GM21515 (cell line): ENCODE results near the gene CRB1.

Experiments used
- ATAC-seq: cut with Tn5 transposase; IDR thresholded peaks from one replicate; pipeline ENCODE4 v1.9.1; 2021; ENCODE audit not compliant: unreplicated experiment

The CRB1 gene

GRCh38 chr1:197342669-197343068, 74.6 kb downstream of the CRB1 start:
- ATAC-seq, result no peak

- no peak for ATAC-seq
Observed at GRCh38 chr1:197343663-197344273, 75.7 kb downstream of the CRB1 start.

DNA sequence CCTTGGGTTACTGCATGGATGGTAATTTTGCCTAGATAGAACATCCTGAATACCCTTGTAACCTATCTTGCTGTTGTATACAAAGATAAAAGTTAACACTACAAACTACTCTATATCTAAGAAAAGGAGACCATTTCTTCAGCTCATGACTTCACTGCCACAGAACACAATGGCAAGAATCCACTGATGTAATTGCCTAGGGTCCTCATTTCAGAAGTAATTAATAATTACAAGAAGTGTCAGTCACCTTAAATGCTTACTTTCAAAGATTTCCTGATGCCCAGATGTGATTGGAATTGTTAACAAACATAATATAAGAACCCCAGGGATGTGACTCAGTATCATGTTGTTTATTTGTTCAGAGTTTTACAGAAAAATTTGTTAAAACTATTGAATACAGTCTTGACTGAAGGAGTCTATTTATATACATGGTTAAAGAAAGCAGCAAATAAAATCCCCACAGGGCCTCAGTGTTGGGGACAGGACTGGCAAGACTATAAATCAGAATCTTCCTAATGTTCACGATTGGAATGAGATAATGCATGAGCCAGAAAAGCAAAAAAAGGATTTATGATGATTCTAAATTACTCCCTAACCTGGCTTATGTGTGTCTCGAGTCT, 83.9 kb downstream of the CRB1 start:
- ATAC-seq, result no peak

GRCh38 chr1:197355248-197355995, 87.4 kb downstream of the CRB1 start:
- ATAC-seq, result no peak

DNA sequence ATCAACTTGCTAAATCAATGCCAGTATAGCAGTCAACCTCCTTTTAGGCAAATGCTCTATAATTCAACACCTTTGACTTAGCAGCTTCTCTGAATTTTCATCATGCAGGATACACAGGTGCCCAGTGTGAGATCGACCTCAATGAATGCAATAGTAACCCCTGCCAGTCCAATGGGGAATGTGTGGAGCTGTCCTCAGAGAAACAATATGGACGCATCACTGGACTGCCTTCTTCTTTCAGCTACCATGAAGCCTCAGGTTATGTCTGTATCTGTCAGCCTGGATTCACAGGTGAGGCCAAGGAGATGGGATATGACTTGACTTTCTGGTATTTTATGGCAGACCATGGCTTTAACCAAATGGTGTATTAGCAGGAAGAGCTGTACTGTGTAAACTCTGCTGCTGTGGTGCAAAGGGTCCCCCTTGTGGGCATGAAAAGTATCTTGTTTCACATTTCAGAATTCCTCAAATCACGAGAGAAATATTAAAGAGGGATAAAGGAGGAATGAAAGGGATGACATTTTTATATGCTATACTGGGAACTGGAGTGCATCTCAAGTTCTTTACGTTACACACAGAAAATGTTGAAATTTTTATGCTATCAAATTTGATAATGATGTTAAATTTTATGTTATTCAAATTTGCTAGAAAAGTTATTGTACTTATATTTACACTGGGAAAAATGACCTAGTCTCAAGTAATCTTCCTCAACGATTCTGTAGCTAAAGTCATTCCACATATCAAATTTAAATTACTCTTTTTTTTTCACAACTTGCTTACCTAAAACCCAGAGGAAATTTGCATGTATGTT, 88.9 kb downstream of the CRB1 start:
- ATAC-seq, result peak; percentile 69

- ATAC-seq, result no peak
Observed at GRCh38 chr1:197358959-197359358, 90.9 kb downstream of the CRB1 start.

GRCh38 chr1:197360068-197360467, 92.0 kb downstream of the CRB1 start:
- no peak for ATAC-seq

GRCh38 chr1:197362871-197363270, 94.8 kb downstream of the CRB1 start:
- ATAC-seq, result no peak

DNA sequence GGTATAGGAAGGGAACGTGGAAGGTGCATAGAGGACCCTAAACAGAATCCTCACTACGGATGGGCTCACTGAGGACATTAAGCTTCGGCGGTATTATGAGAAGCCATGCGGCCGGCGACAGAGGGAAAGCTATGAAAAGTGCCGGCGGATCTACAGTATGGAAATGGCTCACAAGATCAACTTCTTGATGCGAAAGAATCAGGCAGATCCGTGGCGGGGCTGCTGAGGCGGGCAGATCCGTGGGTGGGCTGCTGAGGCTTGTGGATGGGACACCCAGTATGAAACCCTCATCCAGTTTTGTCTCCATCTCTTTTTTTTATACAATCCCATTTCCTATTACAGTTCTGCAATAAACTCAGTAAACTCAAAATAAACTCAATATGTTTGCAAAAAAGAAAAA, 95.8 kb downstream of the CRB1 start:
- no peak for ATAC-seq

DNA sequence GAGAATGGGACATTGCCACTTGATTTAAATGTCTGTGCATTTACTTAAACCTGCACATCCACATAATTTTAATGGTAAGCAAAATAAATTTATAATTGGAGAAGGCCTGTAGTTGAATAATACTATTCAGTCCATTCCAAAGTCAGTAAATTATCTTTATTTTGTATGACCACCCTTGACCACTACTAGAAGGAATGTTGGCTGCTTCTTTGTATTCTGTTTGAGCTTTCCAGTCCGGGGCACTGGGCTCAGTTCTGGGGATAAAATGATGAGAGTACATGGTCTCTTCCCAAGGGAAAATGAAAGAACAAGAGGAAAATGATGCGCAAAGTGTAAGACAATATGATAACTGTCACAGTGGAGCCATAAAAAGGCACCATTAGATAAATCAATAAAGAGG, 98.9 kb downstream of the CRB1 start:
- ATAC-seq, result no peak

DNA sequence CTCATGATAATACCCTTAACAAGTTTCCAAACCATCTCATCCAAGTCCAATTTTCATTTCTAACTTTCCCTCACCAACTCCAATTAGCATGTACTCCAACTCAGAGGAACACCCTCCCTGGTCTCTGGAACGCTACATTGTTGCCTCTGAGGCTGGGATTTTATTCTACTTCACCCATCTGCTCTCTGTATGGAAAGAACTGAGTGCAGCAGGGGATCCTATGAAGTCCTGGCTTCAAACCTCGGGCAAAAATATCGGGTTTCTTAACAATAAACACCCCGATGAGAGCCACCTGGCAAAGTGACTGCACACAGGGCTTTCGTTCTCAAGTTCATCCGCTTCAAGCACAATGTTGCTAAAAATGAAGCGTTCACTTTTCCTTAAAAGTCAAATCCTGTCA, 99.6 kb downstream of the CRB1 start:
- no peak for ATAC-seq

- no peak for ATAC-seq
Observed at GRCh38 chr1:197374428-197374827, 106.4 kb downstream of the CRB1 start.

DNA sequence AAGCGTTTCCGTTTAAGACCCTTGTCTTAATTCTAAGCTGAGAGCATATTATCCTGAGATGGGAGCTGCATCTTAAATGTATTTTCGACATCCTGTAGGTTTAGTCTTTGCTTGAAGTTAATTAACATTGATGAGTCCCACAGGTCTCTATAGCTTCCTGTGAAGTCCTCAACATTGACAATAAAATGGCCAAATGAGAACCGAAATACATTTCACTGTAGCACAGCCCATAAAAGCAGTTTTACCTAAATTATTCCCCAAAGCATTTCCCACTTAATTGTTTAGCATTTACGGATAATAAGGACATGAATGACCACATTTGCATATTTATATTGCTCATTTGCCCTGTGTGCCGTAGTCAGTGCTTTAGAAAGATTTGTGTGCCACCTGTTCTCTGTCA, 116.4 kb downstream of the CRB1 start:
- no peak for ATAC-seq

GRCh38 chr1:197388801-197389200, 120.7 kb downstream of the CRB1 start:
- no peak for ATAC-seq

- no peak for ATAC-seq
Observed at GRCh38 chr1:197390856-197391255, 122.8 kb downstream of the CRB1 start.

DNA sequence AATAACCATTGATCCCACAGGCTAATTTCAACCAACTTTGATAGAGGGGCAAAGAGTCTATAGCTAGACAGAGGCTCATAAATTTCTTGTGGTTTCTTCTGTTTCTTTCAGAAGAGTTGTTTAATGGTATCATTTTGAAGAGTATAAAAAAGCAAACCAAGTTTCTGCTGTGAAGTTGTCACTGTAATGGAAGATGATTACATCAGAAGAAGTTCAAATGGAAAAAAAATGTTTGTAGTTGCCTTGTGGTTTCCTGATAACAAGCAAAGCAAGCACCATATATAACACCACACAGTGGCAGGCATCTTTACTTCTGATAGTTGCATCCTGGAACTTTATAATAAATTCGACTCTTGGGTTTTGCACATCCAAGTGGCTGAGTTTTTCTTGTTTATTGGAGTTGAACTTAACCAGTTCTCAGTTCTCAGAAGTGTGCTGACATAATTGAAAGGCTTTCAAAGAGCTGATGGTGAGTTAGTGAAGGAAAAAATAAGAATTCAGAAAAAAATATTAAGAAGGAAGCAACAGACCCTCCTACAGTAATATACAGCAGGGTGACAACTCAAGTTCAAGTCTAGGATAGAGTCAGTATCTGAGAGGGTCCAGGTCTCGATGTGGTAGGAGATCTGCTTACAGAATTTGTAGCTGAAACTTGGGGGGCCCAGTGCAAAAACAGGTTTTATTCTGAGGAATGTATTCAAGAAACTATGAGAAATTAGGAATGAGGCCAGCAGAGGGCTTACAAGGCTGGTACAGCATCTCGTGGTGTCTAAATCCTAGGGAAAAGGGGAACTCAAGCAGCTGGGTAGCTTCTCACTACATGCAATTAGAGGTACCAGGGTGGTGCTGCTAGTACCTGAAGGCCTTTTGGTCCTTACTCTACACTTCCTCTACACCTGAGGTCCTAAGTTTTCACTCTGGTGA, 123.5 kb downstream of the CRB1 start:
- no peak for ATAC-seq

- no peak for ATAC-seq
Observed at GRCh38 chr1:197392541-197392940, 124.5 kb downstream of the CRB1 start.

GRCh38 chr1:197393105-197393504, 125.1 kb downstream of the CRB1 start:
- no peak for ATAC-seq

- no peak for ATAC-seq
Observed at GRCh38 chr1:197393772-197394171, 125.7 kb downstream of the CRB1 start.

DNA sequence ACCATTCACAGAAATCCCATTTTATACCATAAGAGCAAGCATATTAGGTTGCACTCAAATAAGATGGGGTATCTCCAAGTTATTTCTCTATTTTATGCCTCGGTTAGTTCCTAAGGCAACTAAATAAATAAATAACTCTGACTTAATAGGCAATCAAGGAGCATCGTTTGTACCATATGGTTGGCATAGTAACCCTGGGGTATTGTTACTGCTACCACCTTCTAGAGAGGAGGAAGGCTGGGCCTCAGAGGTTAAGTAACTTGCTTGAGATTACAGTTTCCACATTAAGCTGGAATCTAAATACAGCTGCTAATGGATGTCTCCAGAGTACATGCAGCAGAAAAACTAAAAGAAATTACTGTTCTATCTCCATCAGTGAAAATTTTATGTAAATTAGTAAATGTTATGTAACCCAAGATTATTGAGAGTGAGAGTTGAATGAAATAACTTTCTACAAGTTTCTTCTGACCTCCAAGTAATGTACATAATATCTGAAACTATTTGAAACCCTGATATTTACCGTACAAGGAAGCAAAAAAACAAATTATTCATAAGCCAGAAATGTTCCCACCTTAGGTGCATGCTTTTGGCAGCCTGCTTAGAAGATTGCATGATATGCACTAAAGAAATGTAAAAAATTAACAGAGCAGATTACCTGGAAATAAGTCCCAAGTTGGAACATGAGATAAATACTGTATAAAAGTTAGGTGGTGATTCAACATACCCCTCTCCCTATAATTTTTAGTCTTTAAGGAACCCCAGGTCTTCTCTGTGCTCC, 127.0 kb downstream of the CRB1 start:
- ATAC-seq, result no peak
